ENCODE measurements around the gene BOK. TPM values are rescaled to one million over a fixed set of nuclear protein-coding genes. Genes with fewer than 3 reads are reported as not detected.

The BOK gene
- total and polyA plus RNA-seq, 10 of the 15 experiments (the other 5 are each of a cell fraction or from before 2014, with no cell fraction given) = 0.04 to 0.15 (median 0.12) TPM; not detected in 7

DNA sequence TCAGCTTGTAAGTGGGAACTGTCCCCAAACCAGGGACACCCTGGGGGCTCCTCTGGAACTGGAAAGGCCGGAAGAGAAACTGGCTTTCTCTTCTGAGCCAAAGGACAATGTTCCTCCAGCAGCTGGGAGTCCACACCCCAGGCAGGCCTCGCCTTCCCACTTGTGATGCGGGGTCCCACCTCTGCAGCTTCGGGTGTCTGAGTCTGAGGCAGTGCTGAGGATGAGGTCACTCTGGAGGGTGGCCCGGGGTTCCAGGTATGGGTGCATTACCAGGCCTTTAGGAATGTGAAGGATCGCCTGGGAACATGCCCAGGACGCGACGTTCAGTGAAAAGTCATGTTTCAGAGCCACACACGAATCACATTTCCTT lies 18.2 kb upstream of the BOK start:
- Histone ChIP-seq H3K27ac (ENCODE audit: control insufficient read depth, insufficient read depth) (no peak overlapping the region), H3K4me1 (ENCODE audit: control insufficient read depth, insufficient read depth, low read length) (no peaks in the 10 kb centered on the region), H3K27me3 (replicated peaks in 1 of 2; ENCODE audit: control insufficient read depth in 2 of 2, insufficient read depth in 2 of 2, low read length in 1 of 2) (no peaks in the 10 kb centered on the region), H3K4me2 (ENCODE audit: control insufficient read depth, insufficient read depth) (no peak overlapping the region), H3K9me3 (replicated peaks; ENCODE audit: control insufficient read depth, insufficient read depth, low read length) (no peaks in the 10 kb centered on the region; the same call in 2 of the 3 replicates), H4K20me1 (ENCODE audit: control insufficient read depth, insufficient read depth) (no peaks in the 10 kb centered on the region), H3K9ac (ENCODE audit: control insufficient read depth, insufficient read depth, low read length) (no peak overlapping the region), H3K4me3 (no peak overlapping the region), H2AFZ (ENCODE audit: control insufficient read depth, low read depth, low read length) (no peak overlapping the region), H3K79me2 (ENCODE audit: control insufficient read depth, insufficient read depth, low read length) (no peaks in the 10 kb centered on the region), H3K36me3 (ENCODE audit: control insufficient read depth in 2 of 2, insufficient read depth in 2 of 2, low read length in 1 of 2) (no peaks in the 10 kb centered on the region)
- ChIA-PET SMC1A (ENCODE audit: uncharacterized antibody, unreplicated experiment) (no interaction called here), POLR2A (no interaction called here), CTCF (no interaction called here), RAD21 (ENCODE audit: unreplicated experiment) (no interaction called here)
- DNase-seq (ENCODE audit: low read depth, low spot score) = no peak
- FAIRE-seq = no peak
- in situ Hi-C loops (cut with MboI) (no loop called here), intact Hi-C loops (cut with micrococcal nuclease; ENCODE audit: unreplicated experiment) (no loop called here)
- no TSS peak for BruUV-seq (replicated peaks)
- no peak; the same call in 2 of the 3 replicates for ATAC-seq
- 77% methylated on average over 10 of the region's 10 CpGs for WGBS (ENCODE audit: insufficient coverage, insufficient replicate concordance, low lambda C conversion rate, missing lambda C conversion rate)
- no peak for TF ChIP-seq FOS (IDR thresholded peaks at IDR 0.05; ENCODE audit: borderline replicate concordance, extremely low read depth, insufficient read length)
- no peak for TF ChIP-seq SMAD1 (IDR thresholded peaks at IDR 0.05; ENCODE audit: low read depth, partially characterized antibody)
- no peak for TF ChIP-seq ETV6 (conservative IDR thresholded peaks at IDR 0.05 in 1 of 2, IDR thresholded peaks at IDR 0.05 in 1 of 2; ENCODE audit: borderline replicate concordance in 1 of 2, low read depth in 1 of 2)
- TF ChIP-seq, protein P1, sequence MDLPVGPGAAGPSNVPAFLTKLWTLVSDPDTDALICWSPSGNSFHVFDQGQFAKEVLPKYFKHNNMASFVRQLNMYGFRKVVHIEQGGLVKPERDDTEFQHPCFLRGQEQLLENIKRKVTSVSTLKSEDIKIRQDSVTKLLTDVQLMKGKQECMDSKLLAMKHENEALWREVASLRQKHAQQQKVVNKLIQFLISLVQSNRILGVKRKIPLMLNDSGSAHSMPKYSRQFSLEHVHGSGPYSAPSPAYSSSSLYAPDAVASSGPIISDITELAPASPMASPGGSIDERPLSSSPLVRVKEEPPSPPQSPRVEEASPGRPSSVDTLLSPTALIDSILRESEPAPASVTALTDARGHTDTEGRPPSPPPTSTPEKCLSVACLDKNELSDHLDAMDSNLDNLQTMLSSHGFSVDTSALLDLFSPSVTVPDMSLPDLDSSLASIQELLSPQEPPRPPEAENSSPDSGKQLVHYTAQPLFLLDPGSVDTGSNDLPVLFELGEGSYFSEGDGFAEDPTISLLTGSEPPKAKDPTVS (IDR thresholded peaks at IDR 0.05; ENCODE audit: low read depth, low read length) = no peak
- no peak for TF ChIP-seq RAD51 (IDR thresholded peaks at IDR 0.05)
- TF ChIP-seq POU2F2 (IDR thresholded peaks at IDR 0.05; ENCODE audit: borderline replicate concordance, low read depth, low read length) = no peak
- TF ChIP-seq BHLHE40 (IDR thresholded peaks at IDR 0.05; ENCODE audit: borderline replicate concordance in 1 of 2, low read depth in 2 of 2, low read length in 1 of 2) = no peak
- TF ChIP-seq, protein P2, sequence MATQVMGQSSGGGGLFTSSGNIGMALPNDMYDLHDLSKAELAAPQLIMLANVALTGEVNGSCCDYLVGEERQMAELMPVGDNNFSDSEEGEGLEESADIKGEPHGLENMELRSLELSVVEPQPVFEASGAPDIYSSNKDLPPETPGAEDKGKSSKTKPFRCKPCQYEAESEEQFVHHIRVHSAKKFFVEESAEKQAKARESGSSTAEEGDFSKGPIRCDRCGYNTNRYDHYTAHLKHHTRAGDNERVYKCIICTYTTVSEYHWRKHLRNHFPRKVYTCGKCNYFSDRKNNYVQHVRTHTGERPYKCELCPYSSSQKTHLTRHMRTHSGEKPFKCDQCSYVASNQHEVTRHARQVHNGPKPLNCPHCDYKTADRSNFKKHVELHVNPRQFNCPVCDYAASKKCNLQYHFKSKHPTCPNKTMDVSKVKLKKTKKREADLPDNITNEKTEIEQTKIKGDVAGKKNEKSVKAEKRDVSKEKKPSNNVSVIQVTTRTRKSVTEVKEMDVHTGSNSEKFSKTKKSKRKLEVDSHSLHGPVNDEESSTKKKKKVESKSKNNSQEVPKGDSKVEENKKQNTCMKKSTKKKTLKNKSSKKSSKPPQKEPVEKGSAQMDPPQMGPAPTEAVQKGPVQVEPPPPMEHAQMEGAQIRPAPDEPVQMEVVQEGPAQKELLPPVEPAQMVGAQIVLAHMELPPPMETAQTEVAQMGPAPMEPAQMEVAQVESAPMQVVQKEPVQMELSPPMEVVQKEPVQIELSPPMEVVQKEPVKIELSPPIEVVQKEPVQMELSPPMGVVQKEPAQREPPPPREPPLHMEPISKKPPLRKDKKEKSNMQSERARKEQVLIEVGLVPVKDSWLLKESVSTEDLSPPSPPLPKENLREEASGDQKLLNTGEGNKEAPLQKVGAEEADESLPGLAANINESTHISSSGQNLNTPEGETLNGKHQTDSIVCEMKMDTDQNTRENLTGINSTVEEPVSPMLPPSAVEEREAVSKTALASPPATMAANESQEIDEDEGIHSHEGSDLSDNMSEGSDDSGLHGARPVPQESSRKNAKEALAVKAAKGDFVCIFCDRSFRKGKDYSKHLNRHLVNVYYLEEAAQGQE (IDR thresholded peaks at IDR 0.05; ENCODE audit: low read depth, low read length) = no peak
- no peak for TF ChIP-seq MXI1 (IDR thresholded peaks at IDR 0.05; ENCODE audit: low read depth, low read length)
- TF ChIP-seq RELA (IDR thresholded peaks at IDR 0.05; ENCODE audit: borderline replicate concordance, partially characterized antibody) = no peak

Data from GM12878 (cell line).